Karpas-422 (cell line): ENCODE measurements around the gene CD48. TPM values are rescaled to one million over a fixed set of nuclear protein-coding genes. Genes with fewer than 3 reads are reported as not detected.
"Not testable (repeated sequence)": the region's sequence is repeated elsewhere in the genome, so short reads cannot be mapped to it uniquely, and the experiment has no call there.

Experiments
- DNase-seq: peaks from one replicate; pipeline ENCODE4 v3.0.0-alpha.2; 2015
- H2AFZ ChIP-seq: fragments of 200-600 bp; sonication (generic); 2 replicates; pipeline ENCODE4 v1.6.1; 2014; ENCODE audit warnings: antibody characterized with exemption, low read length, mixed read lengths
- H3K27ac ChIP-seq: fragments of 200-600 bp; sonication (generic); 2 replicates; pipeline ENCODE4 v1.5.1; 2014; ENCODE audit warnings: mild to moderate bottlenecking, low read length, moderate library complexity
- H3K27me3 ChIP-seq: fragments of 200-600 bp; sonication (generic); 2 replicates; pipeline ENCODE4 v1.6.1; 2014; ENCODE audit warnings: low read length, mixed read lengths
- H3K36me3 ChIP-seq: fragments of 200-600 bp; sonication (generic); 2 replicates; pipeline ENCODE4 v1.6.1; 2014; ENCODE audit warnings: low read length, mixed read lengths; ENCODE audit not compliant: insufficient read depth
- H3K4me1 ChIP-seq: fragments of 200-600 bp; sonication (generic); 2 replicates; pipeline ENCODE4 v1.6.1; 2014; ENCODE audit warnings: mild to moderate bottlenecking, low read length, mixed read lengths
- H3K4me2 ChIP-seq: fragments of 200-600 bp; sonication (generic); 2 replicates; pipeline ENCODE4 v1.6.1; 2014; ENCODE audit warnings: low read length, low read depth, mild to moderate bottlenecking; ENCODE audit not compliant: poor library complexity, severe bottlenecking
- H3K4me3 ChIP-seq: fragments of 200-600 bp; sonication (generic); 2 replicates; pipeline ENCODE4 v1.5.1; 2014; ENCODE audit warnings: mild to moderate bottlenecking, antibody characterized with exemption, low read length, mixed read lengths
- H3K79me2 ChIP-seq: fragments of 200-600 bp; sonication (generic); 2 replicates; pipeline ENCODE4 v1.6.1; 2014; ENCODE audit warnings: mild to moderate bottlenecking, low read length, mixed read lengths
- H3K9ac ChIP-seq: fragments of 200-600 bp; sonication (generic); 2 replicates; pipeline ENCODE4 v1.6.0; 2014; ENCODE audit warnings: low read length
- H3K9me2 ChIP-seq: fragments of 200-600 bp; sonication (generic), shearing (Covaris generic); replicated peaks from 2 replicates; pipeline ENCODE4 v1.6.0; 2014; ENCODE audit warnings: mild to moderate bottlenecking, low read length, moderate library complexity; ENCODE audit not compliant: insufficient read depth
- H3K9me3 ChIP-seq: fragments of 300-700, 200-600 bp; sonication (generic); 2 replicates; pipeline ENCODE4 v1.6.1; 2014; ENCODE audit warnings: low read length, mixed read lengths
- H4K20me1 ChIP-seq: fragments of 200-600 bp; sonication (generic); 2 replicates; pipeline ENCODE4 v1.6.1; 2014; ENCODE audit warnings: mild to moderate bottlenecking, antibody characterized with exemption, low read length, low read depth; ENCODE audit not compliant: insufficient read depth
- total RNA-seq: library from RNA; depleted of rRNA; stranded (reverse); fragments of >200 nt; shearing (Covaris generic); gene quantifications from 2 replicates; pipeline ENCODE4 v1.2.3, GENCODE V29; 2014; ENCODE audit warnings: low replicate concordance

Gene CD48
- total RNA-seq, 1 experiment from 2014 or later = 56.3 TPM

GRCh38 chr1:160656737-160657136, 54.9 kb downstream of the CD48 start:
- no peaks in the 10 kb centered on the region for H3K9me2 ChIP-seq
- no peak overlapping the region for H3K4me2 ChIP-seq
- H3K4me3 ChIP-seq = no peak overlapping the region
- DNase-seq = no peak
- no peaks in the 10 kb centered on the region for H4K20me1 ChIP-seq
- no peaks in the 10 kb centered on the region for H3K9me3 ChIP-seq
- H3K79me2 ChIP-seq = no peaks in the 10 kb centered on the region
- H2AFZ ChIP-seq = no peak overlapping the region
- H3K36me3 ChIP-seq = no peaks in the 10 kb centered on the region
- no peak overlapping the region for H3K27ac ChIP-seq
- peaks cover 34% of the 10 kb centered on the region for H3K4me1 ChIP-seq
- no peaks in the 10 kb centered on the region for H3K27me3 ChIP-seq
- no peak overlapping the region for H3K9ac ChIP-seq

DNA sequence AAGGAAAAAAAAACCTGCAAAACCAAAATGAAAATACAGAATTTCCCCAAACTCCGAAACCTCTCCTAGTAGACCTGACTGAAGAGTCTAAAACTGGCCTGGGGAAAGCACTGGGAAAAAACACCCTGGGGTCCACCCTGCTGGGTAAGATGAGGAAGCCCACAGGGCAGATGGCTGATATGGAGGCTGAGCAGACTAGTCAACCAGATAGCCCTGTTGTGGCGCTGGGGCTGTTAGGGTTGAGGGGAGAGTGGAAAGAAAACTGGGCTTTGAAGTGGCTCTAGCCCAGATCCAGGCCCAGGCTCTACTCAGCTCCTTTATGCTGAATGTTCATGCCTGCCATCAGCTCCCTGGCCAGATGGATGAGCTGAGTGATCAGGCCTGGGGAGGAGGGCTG, 58.0 kb downstream of the CD48 start:
- Histone ChIP-seq H3K9me2 (no peaks in the 10 kb centered on the region), H3K4me2 (peak overlapping the region; percentile 65)
- peak; percentile 47 for DNase-seq

GRCh38 chr1:160652924-160653619, 58.5 kb downstream of the CD48 start:
- DNase-seq = no peak
- H3K4me1 ChIP-seq = peaks cover 44% of the 10 kb centered on the region
- H3K27ac ChIP-seq = peak overlapping the region; percentile 72
- H3K9me3 ChIP-seq = no peaks in the 10 kb centered on the region
- H3K4me2 ChIP-seq = peak overlapping the region; percentile 65
- no peaks in the 10 kb centered on the region for H4K20me1 ChIP-seq
- no peaks in the 10 kb centered on the region for H3K79me2 ChIP-seq
- H3K9ac ChIP-seq = peak overlapping the region; percentile 60
- H3K9me2 ChIP-seq = no peaks in the 10 kb centered on the region
- peak overlapping the region; percentile 44; the same call in 1 of the 2 replicates for H3K4me3 ChIP-seq
- H3K27me3 ChIP-seq = no peaks in the 10 kb centered on the region
- H2AFZ ChIP-seq = no peak overlapping the region
- no peaks in the 10 kb centered on the region for H3K36me3 ChIP-seq

More for the DNA sequence above, 58.0 kb downstream of the CD48 start:
- H3K36me3 ChIP-seq = no peaks in the 10 kb centered on the region
- no peak overlapping the region for H2AFZ ChIP-seq
- no peaks in the 10 kb centered on the region for H3K79me2 ChIP-seq
- no peak overlapping the region for H3K27ac ChIP-seq
- peaks cover 44% of the 10 kb centered on the region for H3K4me1 ChIP-seq
- no peaks in the 10 kb centered on the region for H3K9me3 ChIP-seq
- H4K20me1 ChIP-seq = no peaks in the 10 kb centered on the region
- H3K27me3 ChIP-seq = no peaks in the 10 kb centered on the region
- H3K4me3 ChIP-seq = no peak overlapping the region
- H3K9ac ChIP-seq = peak overlapping the region; percentile 60

DNA sequence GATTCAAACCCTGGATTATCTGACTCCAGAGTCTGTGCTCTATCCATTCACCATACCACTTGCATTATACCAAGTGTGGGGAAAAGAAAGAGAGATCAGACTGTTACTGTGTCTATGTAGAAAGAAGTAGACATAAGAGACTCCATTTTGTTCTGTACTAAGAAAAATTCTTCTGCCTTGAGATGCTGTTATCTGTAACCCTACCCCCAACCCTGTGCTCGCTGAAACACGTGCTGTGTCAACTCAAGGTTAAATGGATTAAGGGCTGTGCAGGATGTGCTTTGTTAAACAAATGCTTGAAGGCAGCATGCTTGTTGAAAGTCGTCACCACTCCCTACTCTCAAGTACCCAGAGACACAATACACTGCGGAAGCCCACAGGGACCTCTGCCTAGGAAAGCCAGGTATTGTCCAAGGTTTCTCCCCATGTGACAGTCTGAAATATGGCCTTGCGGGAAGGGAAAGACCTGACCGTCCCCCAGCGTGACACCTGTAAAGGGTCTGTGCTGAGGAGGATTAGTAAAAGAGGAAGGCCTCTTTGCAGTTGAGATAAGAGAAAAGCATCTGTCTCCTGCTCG, 59.5 kb downstream of the CD48 start:
- not testable (repeated sequence) for H4K20me1 ChIP-seq, H3K79me2 ChIP-seq, H3K36me3 ChIP-seq, H3K9me3 ChIP-seq, H3K9me2 ChIP-seq, H3K27me3 ChIP-seq
- Histone ChIP-seq H3K27ac (peak overlapping the region; percentile 72), H3K4me3 (peak overlapping the region; percentile 44; the same call in 1 of the 2 replicates), H3K9ac (peak overlapping the region; percentile 60), H3K4me2 (peak overlapping the region; percentile 65), H2AFZ (peak overlapping the region; percentile 47; the same call in 1 of the 2 replicates), H3K4me1 (peaks cover 40% of the 10 kb centered on the region)
- peak; percentile 86 for DNase-seq

- no peaks in the 10 kb centered on the region for H3K79me2 ChIP-seq
Measured at GRCh38 chr1:160651433-160652064, 60.1 kb downstream of the CD48 start.

DNA sequence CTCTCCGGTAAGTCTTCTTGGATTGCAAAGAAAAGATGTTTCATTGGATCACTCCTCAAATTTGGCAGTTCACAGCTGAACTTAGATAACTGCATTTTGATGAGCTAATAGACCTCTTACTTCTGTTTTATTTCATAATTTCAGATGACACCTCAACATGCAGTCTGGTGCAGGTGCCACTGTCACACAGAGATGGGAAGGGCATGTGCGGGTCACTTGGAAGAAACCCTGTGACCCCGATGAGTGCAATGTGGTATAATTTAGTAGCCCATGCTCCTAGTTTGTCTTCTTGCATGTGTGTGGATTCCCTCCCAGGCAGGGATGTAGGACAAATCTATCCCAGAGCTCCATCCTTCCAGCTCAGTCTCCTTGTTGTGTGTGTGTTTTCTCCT, 64.3 kb downstream of the CD48 start:
- no peak for DNase-seq
- Histone ChIP-seq H3K4me1 (peaks cover 32% of the 10 kb centered on the region), H3K9me2 (no peaks in the 10 kb centered on the region), H3K36me3 (no peaks in the 10 kb centered on the region), H3K4me2 (peak overlapping the region; percentile 57), H3K9ac (peak overlapping the region; percentile 41), H3K9me3 (no peaks in the 10 kb centered on the region), H3K4me3 (peak overlapping the region; percentile 35), H2AFZ (peak overlapping the region; percentile 90), H3K79me2 (no peaks in the 10 kb centered on the region), H3K27me3 (no peaks in the 10 kb centered on the region), H3K27ac (no peak overlapping the region), H4K20me1 (no peaks in the 10 kb centered on the region)

More at GRCh38 chr1:160651433-160652064, 60.1 kb downstream of the CD48 start:
- Histone ChIP-seq H3K36me3 (no peaks in the 10 kb centered on the region), H3K9me2 (no peaks in the 10 kb centered on the region), H3K9me3 (no peaks in the 10 kb centered on the region), H3K27me3 (no peaks in the 10 kb centered on the region), H2AFZ (peak overlapping the region; percentile 47; the same call in 1 of the 2 replicates), H3K27ac (peak overlapping the region; percentile 72), H3K9ac (peak overlapping the region; percentile 40), H3K4me2 (peak overlapping the region; percentile 65), H3K4me1 (peaks cover 46% of the 10 kb centered on the region), H4K20me1 (no peaks in the 10 kb centered on the region), H3K4me3 (0 out of 2 replicates have a peak overlapping the region, but pooled peaks have one; percentile 7)
- no peak for DNase-seq

DNA sequence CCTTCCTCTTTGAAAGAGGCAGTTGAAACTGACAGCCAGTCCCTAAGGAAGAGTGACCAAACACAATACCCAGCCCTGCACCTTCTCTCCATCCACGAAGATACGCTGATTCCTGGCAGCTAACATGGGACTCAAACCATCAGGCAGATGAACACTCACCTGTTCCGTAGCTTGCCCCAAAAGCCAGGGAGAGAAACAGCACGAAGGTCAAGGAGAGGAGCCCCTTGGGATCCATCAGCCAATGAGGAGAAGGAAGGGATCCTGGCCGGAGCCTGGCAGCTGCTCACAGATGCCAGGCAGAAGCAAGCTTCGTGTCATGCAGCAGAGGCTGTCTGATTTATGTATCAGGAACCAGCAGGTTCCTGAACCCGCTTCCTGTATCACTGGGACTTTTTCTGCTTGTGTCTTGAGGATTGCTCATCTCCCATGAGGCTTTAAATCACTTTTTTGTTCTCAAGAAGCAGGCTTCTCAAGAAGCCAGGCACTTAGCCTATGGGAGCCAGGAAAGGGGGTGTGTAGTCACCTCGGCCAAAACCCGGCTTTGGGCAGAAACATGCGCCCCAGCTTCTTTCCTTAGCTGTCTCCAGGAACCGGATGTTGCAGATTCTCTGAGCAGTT, 64.8 kb downstream of the CD48 start, which contains the start of gene SLAMF1:
SLAMF1 (minus strand) TSS at position 334 of the 618 bp plus-strand sequence; CDS start at position 235, 99 bp downstream.
- Histone ChIP-seq H3K27ac (no peak within 1 kb of the TSS), H3K4me3 (peak within 1 kb of the TSS; percentile 35), H3K27me3 (no peaks in the 10 kb centered on the region), H3K79me2 (no peaks in the 10 kb centered on the region), H3K4me1 (peaks cover 27% of the 10 kb centered on the region), H3K4me2 (peak within 1 kb of the TSS; percentile 57), H3K9me3 (no peaks in the 10 kb centered on the region), H3K9ac (peak within 1 kb of the TSS; percentile 41), H3K9me2 (no peaks in the 10 kb centered on the region), H3K36me3 (no peaks in the 10 kb centered on the region), H4K20me1 (no peaks in the 10 kb centered on the region), H2AFZ (peak within 1 kb of the TSS; percentile 90)
- peak; percentile 65 for DNase-seq

DNA sequence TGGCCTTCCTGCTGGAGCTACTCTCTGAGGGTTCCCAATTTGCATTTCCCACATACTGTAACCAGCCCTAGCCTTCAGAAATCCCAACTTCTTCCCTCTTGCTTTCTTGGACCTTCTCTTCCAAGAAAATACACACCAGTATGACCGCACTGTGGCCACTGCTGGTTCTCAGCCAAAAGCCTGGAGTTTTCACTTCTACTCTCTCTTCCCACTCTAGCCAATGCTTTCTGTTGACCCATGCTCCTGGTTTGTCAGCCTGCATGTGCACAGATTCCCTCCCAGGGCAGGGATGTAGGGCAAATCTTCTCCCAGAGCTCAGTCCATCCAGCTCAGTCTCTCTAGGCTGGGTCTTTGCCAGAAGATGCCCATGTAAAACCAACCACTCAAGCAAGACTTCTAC, 65.4 kb downstream of the CD48 start:
- Histone ChIP-seq H3K4me3 (no peak overlapping the region), H3K4me1 (peaks cover 20% of the 10 kb centered on the region), H3K79me2 (no peaks in the 10 kb centered on the region), H3K4me2 (no peak overlapping the region), H3K27me3 (no peaks in the 10 kb centered on the region), H2AFZ (no peak overlapping the region), H3K9me2 (no peaks in the 10 kb centered on the region), H3K27ac (no peak overlapping the region), H3K9ac (no peak overlapping the region), H3K36me3 (no peaks in the 10 kb centered on the region), H4K20me1 (no peaks in the 10 kb centered on the region), H3K9me3 (no peaks in the 10 kb centered on the region)
- DNase-seq = no peak
